Mesothelial cell of epicardium (in vitro differentiated cells): ENCODE results near the gene KIF4A. TPM values are rescaled to one million over a fixed set of nuclear protein-coding genes. Genes with fewer than 3 reads are reported as not detected.

Experiments
- DNase-seq, 2 experiments: peaks; one replicate each; pipeline ENCODE4 v3.0.0; 2021; ENCODE audit warnings: low spot score in 2 of 2; ENCODE audit not compliant: unreplicated experiment in 2 of 2
- H3K27ac Mint-ChIP-seq: 2 replicates; pipeline ENCODE4 v1.8.0; 2021; ENCODE audit warnings: mixed read lengths
- H3K27me3 Mint-ChIP-seq: 2 replicates; pipeline ENCODE4 v1.8.0; 2021; ENCODE audit warnings: low read depth, mixed read lengths
- H3K36me3 Mint-ChIP-seq: 2 replicates; pipeline ENCODE4 v1.8.0; 2021; ENCODE audit warnings: mixed read lengths
- H3K4me1 Mint-ChIP-seq: 2 replicates; pipeline ENCODE4 v1.8.0; 2021; ENCODE audit warnings: mixed read lengths
- H3K4me3 Mint-ChIP-seq: 2 replicates; pipeline ENCODE4 v1.8.0; 2021; ENCODE audit warnings: mild to moderate bottlenecking, moderate library complexity, mixed read lengths
- H3K9me3 Mint-ChIP-seq: 2 replicates; pipeline ENCODE4 v1.8.0; 2021; ENCODE audit warnings: mixed read lengths
- total RNA-seq: library from RNA; stranded (reverse); gene quantifications from 3 replicates; pipeline ENCODE4 v1.2.1, GENCODE V29; 2021
- TF ChIP-seq, protein P1 (sequence below): fragments of 200-600 bp; sonication (generic); IDR thresholded peaks from one replicate; pipeline ENCODE4 v1.5.0; 2021; ENCODE audit warnings: antibody characterized with exemption; ENCODE audit not compliant: unreplicated experiment

Gene KIF4A
- total RNA-seq, 1 donor from 2014 or later: 12.2 TPM

DNA sequence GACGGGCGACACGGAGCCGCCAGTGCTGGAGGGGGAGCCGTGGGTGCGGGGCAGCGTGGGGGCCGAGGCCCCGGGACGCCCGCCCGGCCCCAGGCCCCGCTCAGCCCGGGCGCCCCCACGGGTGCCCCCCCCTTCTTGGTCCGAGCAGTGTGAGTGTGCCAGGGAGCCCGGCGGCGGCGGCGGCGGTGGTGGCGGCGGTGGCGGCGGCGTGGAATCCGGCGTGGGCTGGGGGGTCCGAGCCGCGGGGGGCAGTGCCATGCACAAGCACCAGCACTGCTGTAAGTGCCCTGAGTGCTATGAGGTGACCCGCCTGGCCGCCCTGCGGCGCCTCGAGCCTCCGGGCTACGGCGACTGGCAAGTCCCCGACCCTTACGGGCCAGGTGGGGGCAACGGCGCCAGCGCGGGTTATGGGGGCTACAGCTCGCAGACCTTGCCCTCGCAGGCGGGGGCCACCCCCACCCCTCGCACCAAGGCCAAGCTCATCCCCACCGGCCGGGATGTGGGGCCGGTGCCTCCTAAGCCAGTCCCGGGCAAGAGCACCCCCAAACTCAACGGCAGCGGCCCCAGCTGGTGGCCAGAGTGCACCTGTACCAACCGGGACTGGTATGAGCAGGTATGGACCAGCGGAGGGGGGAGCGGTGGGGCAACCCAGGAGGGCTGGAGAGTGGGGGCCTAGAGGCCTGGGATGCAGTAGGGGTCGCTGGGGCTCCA, 155.2 kb downstream of the KIF4A start:
- no peak for DNase-seq
- H3K4me3 Mint-ChIP-seq: no peak overlapping the region
- peaks cover 9% of the 10 kb centered on the region for H3K9me3 Mint-ChIP-seq
- no peak overlapping the region for H3K27ac Mint-ChIP-seq
- no peaks in the 10 kb centered on the region for H3K4me1 Mint-ChIP-seq
- H3K36me3 Mint-ChIP-seq: no peaks in the 10 kb centered on the region
- TF ChIP-seq, protein P1, sequence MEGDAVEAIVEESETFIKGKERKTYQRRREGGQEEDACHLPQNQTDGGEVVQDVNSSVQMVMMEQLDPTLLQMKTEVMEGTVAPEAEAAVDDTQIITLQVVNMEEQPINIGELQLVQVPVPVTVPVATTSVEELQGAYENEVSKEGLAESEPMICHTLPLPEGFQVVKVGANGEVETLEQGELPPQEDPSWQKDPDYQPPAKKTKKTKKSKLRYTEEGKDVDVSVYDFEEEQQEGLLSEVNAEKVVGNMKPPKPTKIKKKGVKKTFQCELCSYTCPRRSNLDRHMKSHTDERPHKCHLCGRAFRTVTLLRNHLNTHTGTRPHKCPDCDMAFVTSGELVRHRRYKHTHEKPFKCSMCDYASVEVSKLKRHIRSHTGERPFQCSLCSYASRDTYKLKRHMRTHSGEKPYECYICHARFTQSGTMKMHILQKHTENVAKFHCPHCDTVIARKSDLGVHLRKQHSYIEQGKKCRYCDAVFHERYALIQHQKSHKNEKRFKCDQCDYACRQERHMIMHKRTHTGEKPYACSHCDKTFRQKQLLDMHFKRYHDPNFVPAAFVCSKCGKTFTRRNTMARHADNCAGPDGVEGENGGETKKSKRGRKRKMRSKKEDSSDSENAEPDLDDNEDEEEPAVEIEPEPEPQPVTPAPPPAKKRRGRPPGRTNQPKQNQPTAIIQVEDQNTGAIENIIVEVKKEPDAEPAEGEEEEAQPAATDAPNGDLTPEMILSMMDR: no peak
- H3K27me3 Mint-ChIP-seq: peaks cover 73% of the 10 kb centered on the region

DNA sequence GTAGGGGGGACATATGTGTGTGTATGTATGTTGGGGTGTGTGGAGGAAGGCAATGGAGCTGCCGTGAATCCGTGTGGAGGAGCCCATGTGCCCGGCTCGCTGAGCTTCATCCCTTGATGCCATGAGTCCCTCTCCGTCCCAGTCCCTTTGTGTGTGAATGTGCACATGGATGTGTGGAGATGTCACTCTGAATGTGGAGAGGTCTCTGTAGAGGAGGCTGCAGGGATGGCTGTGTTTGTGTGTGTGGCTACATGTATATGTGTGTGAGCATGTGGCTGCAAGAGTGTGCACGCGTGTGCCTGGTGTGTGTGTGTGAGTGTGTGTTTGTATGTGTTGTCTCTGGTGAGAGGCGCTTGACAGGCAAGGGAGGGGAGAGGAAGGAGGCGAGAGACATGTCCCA, 156.0 kb downstream of the KIF4A start:
- peaks cover 66% of the 10 kb centered on the region for H3K27me3 Mint-ChIP-seq
- DNase-seq: no peak
- no peak overlapping the region for H3K4me3 Mint-ChIP-seq
- TF ChIP-seq, protein P1: no peak
- H3K4me1 Mint-ChIP-seq: no peaks in the 10 kb centered on the region
- no peak overlapping the region for H3K27ac Mint-ChIP-seq
- H3K36me3 Mint-ChIP-seq: no peaks in the 10 kb centered on the region
- peaks cover 9% of the 10 kb centered on the region for H3K9me3 Mint-ChIP-seq

DNA sequence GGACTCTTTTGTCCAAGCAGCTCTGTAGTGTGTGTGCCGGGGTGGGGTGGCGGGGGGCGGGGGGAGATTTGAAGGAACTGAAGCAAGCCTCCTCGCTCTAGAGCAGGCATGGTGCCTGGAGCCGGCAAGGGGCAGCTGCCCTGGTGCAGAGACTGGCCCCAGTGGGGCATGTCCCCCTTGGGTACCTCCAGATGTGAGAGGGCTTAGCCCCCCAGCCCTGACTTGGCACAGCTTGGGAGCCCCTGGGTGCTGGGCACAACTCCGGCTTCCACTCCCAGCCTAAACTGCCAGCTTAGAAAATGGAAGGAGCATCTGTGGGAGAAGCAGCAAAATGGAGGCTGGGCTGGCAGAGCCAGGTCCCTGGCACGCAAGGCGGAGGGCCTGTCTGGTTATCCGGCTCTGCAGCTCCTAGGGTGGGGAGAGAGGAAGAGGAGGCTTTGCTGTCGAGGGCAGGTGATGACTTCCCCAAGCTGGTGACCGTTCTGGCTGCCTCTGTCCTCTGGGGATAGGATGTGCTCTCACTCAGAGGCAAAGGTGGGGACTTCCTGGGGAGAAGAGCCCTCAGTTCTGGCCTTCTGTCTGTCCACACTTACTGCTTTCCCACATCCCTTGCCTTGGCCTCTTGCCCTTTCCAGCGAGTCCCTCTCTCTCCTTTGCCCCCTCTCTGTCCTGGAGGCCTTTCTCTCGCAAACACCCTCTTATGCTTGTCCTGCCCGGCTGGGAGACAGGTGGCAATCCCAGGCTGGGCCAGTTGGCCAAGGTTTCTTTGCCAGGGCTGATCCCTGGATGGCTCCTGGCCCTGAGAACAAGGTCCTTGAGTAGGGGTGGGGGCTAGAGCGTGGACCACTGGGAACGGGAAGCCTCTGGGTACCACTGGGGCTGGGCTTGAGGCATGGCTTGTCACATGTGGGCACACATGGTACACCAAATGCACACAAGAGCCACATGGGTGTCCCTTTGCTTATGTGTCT, 156.8 kb downstream of the KIF4A start:
- no peak overlapping the region for H3K4me3 Mint-ChIP-seq
- H3K9me3 Mint-ChIP-seq: peaks cover 9% of the 10 kb centered on the region

DNA sequence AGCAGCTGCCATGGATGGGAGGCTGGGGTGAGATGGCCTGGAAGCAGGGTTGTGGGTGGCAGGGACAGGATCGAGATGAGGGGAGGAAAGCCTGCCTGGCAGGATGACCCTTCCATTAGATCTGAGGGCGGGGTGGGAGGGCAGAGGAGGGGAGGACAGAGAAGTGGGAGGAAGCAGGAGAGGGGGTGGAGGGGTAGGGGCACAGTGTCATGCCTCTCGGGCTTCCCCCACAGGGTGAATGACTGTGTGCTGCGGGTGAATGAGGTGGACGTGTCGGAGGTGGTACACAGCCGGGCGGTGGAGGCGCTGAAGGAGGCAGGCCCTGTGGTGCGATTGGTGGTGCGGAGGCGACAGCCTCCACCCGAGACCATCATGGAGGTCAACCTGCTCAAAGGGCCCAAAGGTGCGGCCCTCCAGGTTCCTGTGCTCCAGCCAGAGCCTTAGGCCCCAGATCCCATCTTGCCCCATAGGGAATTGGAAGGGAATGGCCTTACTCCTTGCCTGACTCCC, 159.6 kb downstream of the KIF4A start:
- no peak for DNase-seq
- Mint-ChIP-seq H3K9me3 (peaks cover 9% of the 10 kb centered on the region), H3K27me3 (peaks cover 31% of the 10 kb centered on the region), H3K4me3 (no peak overlapping the region), H3K4me1 (peaks cover 26% of the 10 kb centered on the region), H3K36me3 (no peaks in the 10 kb centered on the region), H3K27ac (no peak overlapping the region)
- TF ChIP-seq, protein P1: no peak

More for the DNA sequence above, 156.8 kb downstream of the KIF4A start:
- Mint-ChIP-seq H3K27me3 (peaks cover 59% of the 10 kb centered on the region), H3K27ac (no peak overlapping the region), H3K4me1 (peaks cover 2% of the 10 kb centered on the region), H3K36me3 (no peaks in the 10 kb centered on the region)
- DNase-seq: no peak
- TF ChIP-seq, protein P1: no peak

DNA sequence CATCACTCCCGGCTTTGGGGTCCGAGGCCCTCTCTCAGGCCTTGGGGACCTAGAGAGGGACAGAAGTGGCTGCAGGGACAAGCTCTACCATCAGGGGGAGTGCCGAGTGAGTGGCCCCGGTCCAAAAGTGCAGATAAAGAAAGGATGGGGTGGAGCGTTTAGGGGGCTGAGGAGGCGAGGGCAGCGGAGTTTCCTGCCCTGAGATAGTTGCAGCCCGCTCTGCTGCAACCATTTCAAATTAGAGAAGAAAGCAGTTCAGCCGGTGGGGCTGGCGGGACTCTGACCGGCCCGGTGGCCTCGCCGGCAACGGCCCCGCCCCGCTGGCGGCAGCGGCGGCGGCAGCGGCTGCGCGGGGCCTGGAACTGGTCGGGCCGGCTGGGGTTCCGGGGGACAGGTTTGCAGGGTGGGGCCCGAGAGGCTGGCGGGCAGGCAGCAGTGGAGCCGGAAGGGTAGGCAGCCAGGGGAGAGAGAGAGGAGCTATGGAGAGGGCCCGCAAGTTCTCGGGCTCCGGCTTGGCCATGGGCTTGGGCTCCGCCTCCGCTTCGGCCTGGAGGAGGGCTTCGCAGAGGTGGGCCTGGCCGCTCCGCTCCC, 162.3 kb downstream of the KIF4A start:
- Mint-ChIP-seq H3K4me1 (peaks cover 41% of the 10 kb centered on the region), H3K4me3 (peak overlapping the region; percentile 81), H3K27ac (peak overlapping the region; percentile 73), H3K27me3 (peaks cover 9% of the 10 kb centered on the region), H3K36me3 (peaks cover 2% of the 10 kb centered on the region), H3K9me3 (peaks cover 10% of the 10 kb centered on the region)
- DNase-seq: peak in 1 of 2 experiments; percentile 65
- TF ChIP-seq, protein P1: peak; percentile 57
